HG03139 (cell line): ENCODE data around the gene HOXA11.

Experiments used
- ATAC-seq: cut with Tn5 transposase; IDR thresholded peaks from one replicate; pipeline ENCODE4 v1.9.1; 2021; ENCODE audit not compliant: unreplicated experiment

The HOXA11 gene

DNA sequence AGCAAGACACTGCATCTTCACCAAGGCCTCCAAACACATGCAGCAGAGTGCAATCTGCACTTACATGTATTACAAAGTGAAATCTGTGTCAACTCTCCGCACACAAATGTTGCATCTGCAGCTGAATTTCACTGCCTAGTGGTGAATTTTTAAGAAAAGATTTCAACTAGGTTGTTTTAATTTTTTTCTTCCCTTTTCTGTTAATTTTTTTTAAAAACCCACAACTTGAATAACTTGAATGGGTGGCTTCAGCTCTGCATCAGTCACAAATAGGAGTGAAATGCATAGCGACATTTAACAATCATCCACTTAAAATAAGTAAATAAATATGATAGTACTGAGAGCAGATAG, 8.9 kb upstream of the HOXA11 start:
- no peak for ATAC-seq

- no peak for ATAC-seq
Measured at GRCh38 chr7:27193335-27194001, 8.4 kb upstream of the HOXA11 start.

DNA sequence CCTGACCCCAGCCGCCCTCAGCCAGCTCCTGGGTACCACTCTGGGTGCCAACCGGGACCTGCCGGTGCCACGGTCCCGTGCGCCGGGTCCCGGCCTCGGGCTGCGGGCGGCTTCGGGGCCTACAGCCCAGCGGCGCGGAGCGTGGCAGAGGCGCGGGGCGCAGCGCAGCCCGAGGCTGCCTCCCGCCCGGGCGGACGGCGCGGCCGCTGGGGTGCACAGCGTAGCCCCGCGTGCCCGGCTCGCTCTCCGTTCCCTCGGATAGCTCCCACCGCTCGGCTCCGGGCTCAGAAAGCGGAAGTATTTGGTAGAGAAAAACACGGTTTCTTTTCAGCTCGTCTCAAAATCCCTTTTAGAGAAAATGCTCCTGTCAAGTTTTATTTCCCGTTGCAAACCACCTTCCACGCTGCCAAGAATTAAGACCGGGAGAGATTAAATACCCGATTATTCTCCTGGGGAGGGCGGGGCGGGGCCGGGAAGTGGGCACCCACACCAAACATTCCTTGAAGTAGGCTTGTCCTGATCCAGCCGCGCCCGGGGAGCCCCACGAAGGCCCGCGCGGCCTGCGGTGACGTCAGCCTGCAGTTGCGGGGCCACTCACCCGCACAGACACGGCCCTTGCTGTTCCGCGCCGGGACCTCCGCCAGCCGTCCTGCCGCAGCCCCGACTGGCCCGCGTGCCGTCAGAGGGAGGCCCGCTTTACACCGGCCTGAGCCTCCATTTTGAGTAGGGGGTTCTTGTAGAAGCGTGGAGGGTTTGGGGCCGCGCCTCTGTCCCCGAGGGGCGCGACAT, 7.7 kb upstream of the HOXA11 start:
- ATAC-seq: no peak

- no peak for ATAC-seq
Measured at GRCh38 chr7:27191833-27192545, 7.0 kb upstream of the HOXA11 start.

- ATAC-seq: no peak
Measured at GRCh38 chr7:27191161-27191731, 6.2 kb upstream of the HOXA11 start.

- ATAC-seq: no peak
Measured at GRCh38 chr7:27189997-27190748, 5.1 kb upstream of the HOXA11 start.

DNA sequence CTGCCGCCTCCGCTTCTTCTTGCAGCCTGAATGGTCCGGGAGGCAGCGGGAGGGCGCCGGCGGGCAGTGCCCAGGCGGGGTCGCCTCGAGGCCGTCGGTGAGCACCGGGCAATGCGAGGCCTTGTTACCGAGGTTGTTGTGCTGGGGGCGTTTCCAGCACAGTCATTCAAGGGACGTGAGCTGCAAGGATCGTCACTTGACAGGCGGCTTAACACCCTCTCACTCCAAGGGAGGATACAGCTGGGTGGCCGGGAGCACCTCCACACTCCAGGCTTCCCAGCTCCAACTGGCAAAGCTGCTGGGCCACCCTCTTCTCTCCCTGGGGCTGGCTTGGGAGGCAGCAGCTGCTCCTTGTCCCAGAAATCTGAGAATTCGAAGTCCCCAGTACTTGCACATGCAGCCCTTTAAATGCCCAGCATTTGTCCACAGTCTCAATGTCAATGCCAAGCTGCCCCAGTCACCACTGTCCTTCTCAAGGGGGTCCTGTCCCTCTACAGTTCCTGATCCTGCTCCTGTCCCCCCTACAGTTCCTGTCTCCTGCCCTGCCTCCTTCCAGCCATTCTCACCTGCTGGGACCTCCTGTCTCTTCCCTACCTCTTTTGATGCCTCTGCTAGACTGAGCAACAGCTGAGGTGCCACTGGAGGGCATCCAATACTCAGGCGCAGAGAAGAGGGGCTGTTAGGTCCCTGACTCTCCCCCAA, 4.4 kb upstream of the HOXA11 start:
- ATAC-seq: no peak

- ATAC-seq: no peak
Measured at GRCh38 chr7:27188386-27189294, 3.6 kb upstream of the HOXA11 start.

DNA sequence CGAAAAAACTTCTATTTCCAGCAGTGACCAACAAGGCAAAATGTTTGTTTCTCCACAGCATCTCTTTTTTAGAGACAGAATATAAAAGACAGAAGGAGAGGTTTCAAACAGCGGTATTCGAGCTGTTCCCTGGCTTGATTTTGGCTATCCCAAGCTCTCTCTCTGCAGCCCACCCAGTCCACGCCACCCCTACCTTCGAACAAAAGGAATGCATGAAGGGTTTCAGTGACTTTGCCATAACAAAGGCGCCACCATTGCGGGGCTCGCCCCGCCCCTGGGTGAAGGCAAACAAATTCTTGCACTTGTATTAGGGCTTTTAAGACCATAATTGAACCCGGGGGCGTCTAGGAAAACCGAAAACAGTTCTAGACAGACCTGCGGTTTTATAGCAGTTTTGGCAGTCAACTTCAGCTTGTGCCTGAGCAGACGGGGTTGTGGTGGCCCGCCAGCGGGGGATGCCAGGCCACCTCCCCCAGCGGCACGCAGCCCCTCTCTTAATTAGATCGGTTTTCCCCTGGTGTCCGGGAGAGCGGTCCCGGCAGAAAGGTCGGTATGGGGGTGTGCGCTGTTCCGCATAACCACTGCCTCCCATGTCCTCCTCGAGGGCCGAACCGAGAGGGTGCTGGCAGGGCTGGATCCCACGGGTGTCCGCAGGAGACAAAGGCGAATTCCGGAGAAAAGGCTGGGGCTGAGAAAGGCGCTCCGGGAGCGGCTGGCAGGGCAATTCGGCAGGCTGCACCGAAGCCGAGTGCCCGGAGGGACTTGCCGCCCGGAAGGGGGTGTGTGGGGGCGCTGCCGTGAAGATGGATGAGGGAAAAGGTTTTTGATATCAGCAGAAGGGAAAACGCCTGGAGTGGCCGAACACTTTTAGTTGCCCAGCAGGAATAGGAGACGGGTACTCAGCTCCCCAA, 2.7 kb upstream of the HOXA11 start:
- no peak for ATAC-seq

DNA sequence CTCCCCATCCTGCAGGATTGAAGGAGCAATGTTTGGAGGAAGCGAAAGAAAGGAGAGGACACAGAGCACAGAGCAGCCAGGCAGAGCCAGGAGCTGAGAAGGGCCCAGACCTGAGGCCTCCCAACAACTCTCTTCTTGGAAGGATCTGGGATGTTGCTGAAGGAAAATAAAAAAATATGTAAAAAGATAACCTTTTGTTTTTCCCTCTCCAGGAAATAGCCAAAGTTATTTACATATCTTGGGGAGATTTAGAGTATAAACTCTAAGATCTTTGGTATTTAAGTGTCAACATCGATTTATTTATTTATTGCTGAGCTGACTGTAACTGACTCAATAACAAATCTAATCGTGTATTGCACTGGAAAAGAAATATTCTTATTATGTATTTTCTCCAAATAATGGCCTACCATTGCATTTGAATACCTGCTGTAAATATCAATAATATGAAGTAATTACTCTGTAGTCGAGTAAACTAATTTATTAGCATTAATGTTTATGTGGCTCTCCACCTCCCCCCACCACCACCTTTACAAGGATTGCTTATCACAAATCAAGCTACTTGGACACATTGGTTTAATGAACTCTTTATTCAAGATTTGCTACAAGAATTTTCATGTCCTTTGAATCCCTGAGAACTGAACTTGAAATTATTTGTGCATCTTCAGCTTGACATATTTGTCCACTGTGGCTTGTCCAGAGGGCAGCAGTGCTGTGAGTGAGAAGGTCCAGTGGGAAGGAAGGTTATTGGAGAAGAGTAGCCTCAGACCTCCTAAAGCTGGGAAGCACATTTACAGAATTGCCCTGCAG, 1.8 kb upstream of the HOXA11 start:
- no peak for ATAC-seq

DNA sequence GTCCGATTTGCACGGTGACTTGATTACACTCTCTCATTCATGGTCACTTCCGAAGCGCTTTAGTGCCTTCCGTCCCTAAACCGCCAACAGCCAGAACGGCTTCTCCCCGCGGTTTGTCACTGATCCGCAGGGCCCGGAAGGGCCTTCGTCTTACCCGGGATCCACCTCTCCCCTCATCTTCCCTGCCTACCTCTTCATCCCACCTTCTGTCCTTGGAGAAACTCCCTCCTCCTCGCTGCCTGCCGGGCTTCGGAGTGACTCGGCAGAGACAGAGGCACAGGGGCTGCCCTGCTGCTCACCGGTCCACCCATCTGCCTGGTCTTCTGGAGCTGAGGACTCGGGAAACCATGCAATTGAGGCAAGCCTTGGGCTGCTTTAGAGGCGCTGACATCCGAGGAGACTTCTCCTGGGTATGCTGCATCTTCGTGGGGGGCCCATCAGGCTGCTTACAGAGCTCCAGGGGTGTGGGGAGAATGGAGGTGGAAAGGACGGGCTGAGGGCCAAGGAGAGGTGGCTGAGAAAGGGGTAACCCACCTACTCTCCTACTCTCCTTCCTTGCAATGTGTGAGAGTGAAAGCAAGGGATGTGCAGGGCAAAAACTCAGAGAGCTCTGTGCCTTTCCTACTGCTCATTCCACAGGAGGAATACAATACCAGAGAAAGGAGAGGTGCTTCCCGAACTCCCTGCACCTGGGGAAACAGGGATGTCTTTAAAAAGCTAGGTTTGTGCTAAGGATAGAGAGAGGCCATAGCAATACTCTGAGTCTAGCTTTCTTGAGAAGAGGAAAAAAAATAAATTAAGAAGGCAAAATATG, 1.0 kb upstream of the HOXA11 start:
- ATAC-seq: no peak

DNA sequence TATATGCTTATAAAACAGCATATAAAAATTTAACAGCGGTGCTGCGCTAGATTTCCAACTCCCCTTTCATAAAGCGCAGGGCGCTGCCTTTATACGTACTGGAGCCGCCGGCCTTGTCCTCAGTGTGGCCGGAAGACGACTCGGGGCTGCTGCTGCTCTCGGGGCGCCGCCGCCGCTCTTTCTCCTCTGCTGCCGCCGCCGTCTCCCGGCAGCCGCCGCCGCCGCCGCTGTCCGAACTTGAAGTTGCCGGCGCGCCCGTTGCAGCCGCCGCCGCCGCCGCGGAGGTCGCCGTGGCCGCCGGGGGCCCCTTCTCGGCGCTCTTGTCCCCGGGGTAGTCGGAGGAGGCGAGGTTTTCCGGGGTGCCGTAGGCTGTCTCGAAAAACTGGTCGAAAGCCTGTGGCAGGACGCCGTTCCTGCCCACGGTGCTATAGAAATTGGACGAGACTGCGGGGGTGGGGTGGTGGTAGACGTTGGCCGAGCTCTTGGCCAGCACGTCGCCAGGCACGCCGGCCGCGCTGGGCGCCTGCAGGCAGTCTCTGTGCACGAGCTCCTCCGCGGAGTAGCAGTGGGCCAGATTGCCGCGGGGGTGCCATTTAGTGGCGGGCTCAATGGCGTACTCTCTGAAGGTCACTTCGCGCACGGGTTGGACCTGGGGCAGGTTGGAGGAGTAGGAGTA, 557 bp downstream of the HOXA11 start:
- no peak for ATAC-seq

DNA sequence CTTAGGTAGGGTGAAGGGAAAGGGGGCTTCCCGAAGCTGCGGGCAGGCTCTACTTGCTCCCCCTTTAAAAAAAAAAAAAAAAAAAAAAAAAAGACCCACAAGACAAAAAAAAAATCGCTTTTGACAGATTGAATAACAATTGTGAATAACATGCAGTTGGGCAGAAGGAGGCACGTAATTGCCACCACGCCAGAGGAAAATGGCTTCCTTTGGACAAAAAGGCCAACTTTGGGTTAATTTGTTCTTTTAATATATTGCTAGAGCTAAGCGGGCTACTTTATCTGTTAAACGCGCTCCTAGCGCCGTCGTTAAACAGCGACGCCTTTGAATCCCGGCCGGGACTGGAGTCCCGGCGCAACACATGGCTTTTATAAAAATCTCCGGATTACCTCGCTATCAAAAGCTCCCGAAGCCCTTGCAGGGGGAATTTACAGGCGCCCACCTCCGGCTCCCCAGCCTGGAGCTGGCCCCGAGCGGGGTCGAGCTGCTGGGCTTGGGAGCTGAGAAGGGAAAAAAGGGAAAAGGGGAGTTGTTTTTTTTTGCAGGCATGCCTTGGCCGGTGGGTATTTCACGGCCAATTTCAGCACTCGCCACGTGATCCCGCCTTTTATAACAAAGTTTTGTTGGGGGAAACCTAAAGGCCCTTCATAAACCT, 1.2 kb downstream of the HOXA11 start:
- no peak for ATAC-seq

DNA sequence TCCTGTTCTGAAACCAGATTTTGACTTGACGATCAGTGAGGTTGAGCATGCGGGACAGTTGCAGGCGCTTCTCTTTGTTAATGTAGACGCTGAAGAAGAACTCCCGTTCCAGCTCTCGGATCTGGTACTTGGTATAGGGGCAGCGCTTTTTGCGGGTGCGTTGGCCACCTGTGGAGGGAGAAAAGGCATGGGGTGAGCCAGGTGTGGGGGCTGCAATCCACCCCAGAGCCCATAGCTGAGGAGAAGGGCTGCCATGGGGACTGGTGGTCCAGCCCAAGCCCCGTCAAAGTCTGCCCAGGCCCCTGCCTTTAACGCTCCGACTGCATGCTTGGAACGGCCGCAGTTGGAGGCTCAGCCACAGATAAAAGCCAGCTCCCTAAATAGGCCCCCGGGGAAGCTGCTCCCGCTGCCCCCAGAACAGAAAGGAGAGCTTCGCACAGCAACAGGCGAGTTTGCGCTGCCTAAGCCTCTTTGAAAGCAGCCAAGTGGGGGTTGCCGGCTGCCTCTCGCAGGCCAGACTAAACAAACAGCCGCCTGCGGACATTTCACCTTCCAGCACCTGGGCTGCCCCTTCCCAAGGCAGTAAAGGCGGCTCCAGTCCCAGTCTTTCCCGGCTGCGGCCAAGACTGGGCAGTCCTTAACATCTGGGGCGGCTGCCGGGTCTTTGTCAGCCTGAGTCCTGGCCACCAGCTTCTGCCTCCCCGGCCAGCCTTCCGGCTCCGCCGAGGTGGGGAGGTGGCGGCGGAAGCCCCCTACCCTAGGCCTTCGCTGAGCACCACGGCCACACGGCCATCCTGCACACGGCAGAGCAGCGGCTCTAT, 2.0 kb downstream of the HOXA11 start:
- no peak for ATAC-seq
